Transverse colon (tissue), 4 donors: Measurements from ENCODE around the gene TOMM20. TPM values are rescaled to one million over a fixed set of nuclear protein-coding genes. Genes with fewer than 3 reads are reported as not detected.
A peak's percentile ranks its signal among the peaks of the same experiment; 100 is the strongest.

Source experiments
- DNase-seq: peaks from one replicate; pipeline ENCODE4 v3.0.0-alpha.2; 2019
- H3K27ac ChIP-seq, 4 donors: fragments of 200-600 bp; sonication (generic); 2 replicates each; pipeline ENCODE4 v1.5.1; 2016 to 2018; ENCODE audit warnings: inconsistent platforms in 4 of 4
- H3K27me3 ChIP-seq: fragments of 200-600 bp; sonication (generic); 2 replicates; pipeline ENCODE4 v1.5.1; 2017; ENCODE audit warnings: inconsistent platforms
- H3K36me3 ChIP-seq, 4 donors: fragments of 200-600 bp; sonication (generic); 2 replicates each; pipeline ENCODE4 v1.5.1; 2017 to 2019; ENCODE audit warnings: inconsistent platforms in 4 of 4
- H3K4me1 ChIP-seq, 4 donors: fragments of 200-600 bp; sonication (generic); 2 replicates each; pipeline ENCODE4 v1.5.1; 2017 to 2020; ENCODE audit warnings: inconsistent platforms in 4 of 4
- H3K4me3 ChIP-seq, 4 donors: fragments of 200-600 bp; sonication (generic); 1 replicate in 1 of 4; 2 replicates in 3 of 4; pipeline versions ENCODE4 v1.5.1 to v1.6.1; 2017 to 2019; ENCODE audit warnings: inconsistent platforms in 4 of 4
- H3K9me3 ChIP-seq, 2 donors: fragments of 200-600 bp; sonication (generic); 2 replicates each; pipeline ENCODE4 v1.5.1; 2017 to 2019; ENCODE audit warnings: inconsistent platforms in 2 of 2
- CTCF ChIP-seq, 5 experiments: fragments of 200-600 bp in 3 of 5; fragments of 450-650 bp in 2 of 5; sonication (generic) in 3 of 5; IDR thresholded peaks; 1 replicate in 2 of 5; 2 replicates in 3 of 5; pipeline ENCODE4 v1.5.1; 2016 to 2017; ENCODE audit warnings: antibody characterized with exemption in 5 of 5, inconsistent platforms in 3 of 5, mild to moderate bottlenecking in 2 of 5, moderate library complexity in 1 of 5
- EP300 ChIP-seq: sonication (generic); formaldehyde crosslinking; IDR thresholded peaks from one replicate; pipeline ENCODE4 v1.6.1; 2017; ENCODE audit warnings: antibody characterized with exemption, low read depth
- POLR2A ChIP-seq: fragments of 450-650 bp; IDR thresholded peaks from one replicate; pipeline ENCODE4 v1.6.1; 2016; ENCODE audit warnings: antibody characterized with exemption, mild to moderate bottlenecking, moderate library complexity
- POLR2AphosphoS5 ChIP-seq, 3 donors: sonication (generic); formaldehyde crosslinking; IDR thresholded peaks; one replicate each; pipeline ENCODE4 v1.6.1; 2016; ENCODE audit warnings: antibody characterized with exemption in 3 of 3
- WGBS, 2 donors: methylation state at CpG; one replicate each; pipeline ENCODE4 v1.1.5; 2018; ENCODE audit warnings: low coverage in 1 of 2; 5-methylcytosine and 5-hydroxymethylcytosine counted together
- in situ Hi-C, 4 donors: fragments of 200-750 bp; cut with MboI; loops; one replicate each; pipeline versions ENCODE4 v1.15.0 to v1.15.1; 2017; ENCODE audit warnings: low sequenced_read_pairs in 3 of 4, low pct_ligation_motif_present in 1 of 4, low pct_unique_long_range_greater_than_20kb in 1 of 4
- intact Hi-C: fragments of 100-400 bp; cut with DNase I; formaldehyde crosslinking; loops from one replicate; pipeline ENCODE4 v1.15.1; 2023; ENCODE audit warnings: low total_unique reads
- total RNA-seq, 4 donors: library from RNA; depleted of rRNA; stranded (reverse); fragments of >200 nt; gene quantifications; one replicate each; pipeline ENCODE4 v1.1.0, GENCODE V29; 2016

TOMM20 gene
- total RNA-seq, 4 donors from 2014 or later, result 16.9 to 72.9 (median 54.5) TPM

DNA sequence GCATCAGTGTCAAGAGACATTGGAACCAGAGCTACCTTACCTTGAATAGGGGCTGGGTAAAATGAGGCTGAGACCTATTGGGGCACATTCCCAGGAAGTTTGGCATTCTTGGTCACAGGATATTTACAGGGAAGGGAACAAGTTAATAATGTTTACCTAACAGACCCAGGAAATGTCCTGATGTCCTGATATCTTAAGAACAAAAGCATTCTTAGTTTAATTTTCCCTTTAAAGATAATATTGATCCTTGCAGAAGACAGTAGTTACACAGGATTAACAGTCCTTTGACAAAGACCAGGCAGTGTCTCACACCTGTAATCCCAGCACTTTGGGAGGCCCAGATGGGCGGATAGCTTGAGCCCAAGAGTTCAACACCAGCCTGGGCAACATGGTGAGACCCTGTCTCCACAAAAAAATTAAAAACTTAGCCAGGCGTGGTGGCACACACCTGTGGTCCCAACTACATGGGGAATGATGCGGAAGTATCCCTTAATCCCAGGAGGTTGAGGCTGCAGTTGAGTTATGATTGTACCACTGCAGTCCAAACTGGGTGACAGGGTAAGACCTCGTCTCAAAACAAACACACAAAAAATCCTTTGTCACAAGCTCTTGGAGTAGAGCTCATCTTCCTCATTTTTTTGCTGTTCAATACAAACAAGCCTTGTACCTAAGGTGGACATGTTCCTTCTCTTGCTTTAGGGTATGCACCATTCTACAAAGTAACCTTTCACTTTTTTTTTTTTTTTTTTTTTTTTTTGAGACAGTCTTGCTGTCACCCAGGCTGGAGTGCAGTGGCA lies 1.3 kb upstream of the TOMM20 start:
- intact Hi-C loops, result no loop called here
- Histone ChIP-seq H3K27ac (no peak overlapping the region), H3K4me1 (peaks cover 0 to 31% (median 12%) of the 10 kb centered on the region in 4 donors), H3K9me3 (no peaks in the 10 kb centered on the region), H3K4me3 (no peak overlapping the region), H3K36me3 (peaks cover 0 to 19% (median 4%) of the 10 kb centered on the region in 4 donors), H3K27me3 (no peaks in the 10 kb centered on the region)
- DNase-seq, result no peak
- in situ Hi-C loops, result no loop called here
- no peak for TF ChIP-seq POLR2AphosphoS5 (IDR thresholded peaks at IDR 0.05)
- no peak for TF ChIP-seq CTCF (IDR thresholded peaks at IDR 0.05)
- no peak for TF ChIP-seq EP300
- TF ChIP-seq POLR2A, result no peak
- WGBS, 2 donors, result 81 to 88% methylated on average over 3 to 4 of the region's 4 CpGs

DNA sequence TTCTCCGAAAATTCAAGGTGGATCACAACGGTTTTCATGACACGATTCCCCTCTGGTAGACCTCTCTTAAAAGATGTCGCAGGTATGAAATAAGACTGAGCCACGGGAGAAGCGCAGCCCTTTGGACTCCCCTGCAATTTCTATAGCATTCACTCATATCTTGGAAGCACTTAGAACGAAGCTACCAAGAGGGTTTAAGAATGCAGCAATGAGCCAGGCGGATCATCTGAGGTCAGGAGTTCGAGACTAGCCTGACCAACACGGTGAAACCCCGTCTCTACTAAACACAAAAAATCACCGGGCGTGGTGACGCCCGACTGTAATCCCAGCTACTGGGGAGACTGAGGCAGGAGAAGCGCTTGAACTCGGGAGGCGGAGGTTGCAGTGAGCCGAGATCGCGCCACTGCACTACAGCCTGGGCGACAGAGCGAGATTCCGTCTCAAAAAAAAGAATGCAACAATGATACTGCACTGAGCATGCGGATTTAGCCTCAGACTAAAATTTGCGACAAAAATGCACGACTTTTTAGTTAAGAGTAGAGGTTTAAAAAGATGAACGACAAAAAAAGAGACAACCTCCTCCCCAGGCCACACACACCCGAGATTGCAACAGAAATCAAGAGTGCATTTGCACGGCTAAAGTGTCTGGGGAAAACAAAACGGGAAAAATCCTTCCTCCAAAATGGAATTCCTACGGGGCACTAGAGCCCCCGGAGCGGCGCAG lies 743 bp downstream of the TOMM20 start:
- TF ChIP-seq EP300 (no peak), CTCF (IDR thresholded peaks at IDR 0.05) (no peak), POLR2AphosphoS5 (IDR thresholded peaks at IDR 0.05) (no peak), POLR2A (no peak)
- DNase-seq, result no peak
- in situ Hi-C loops, result no loop called here
- Histone ChIP-seq H3K27me3 (no peaks in the 10 kb centered on the region), H3K9me3 (no peaks in the 10 kb centered on the region), H3K4me1 (peaks cover 0 to 45% (median 12%) of the 10 kb centered on the region in 4 donors), H3K27ac (peak overlapping the region; percentile 87 to 95 (median 94)), H3K36me3 (no peaks in the 10 kb centered on the region), H3K4me3 (peak overlapping the region; percentile 71 to 96 (median 90))
- intact Hi-C loops, result no loop called here
- 0 to 7% methylated on average over 4 to 35 of the region's 35 CpGs for WGBS, 2 donors

GRCh38 chr1:235127203-235127602 lies 1.4 kb downstream of the TOMM20 start:
- Histone ChIP-seq H3K27ac (peak overlapping the region in 3 of 4 donors; percentile 87 to 94 (median 93)), H3K27me3 (no peaks in the 10 kb centered on the region), H3K4me3 (peak overlapping the region in 3 of 4 donors; percentile 71 to 93 (median 88)), H3K4me1 (peaks cover 0 to 52% (median 14%) of the 10 kb centered on the region in 4 donors), H3K36me3 (no peaks in the 10 kb centered on the region), H3K9me3 (no peaks in the 10 kb centered on the region)
- no peak for DNase-seq
- TF ChIP-seq POLR2AphosphoS5 (IDR thresholded peaks at IDR 0.05) (no peak), CTCF (IDR thresholded peaks at IDR 0.05) (no peak), POLR2A (no peak), EP300 (no peak)
- WGBS, 2 donors, result 7 to 12% methylated on average over 4 of the region's 4 CpGs
- in situ Hi-C loops (no loop called here), intact Hi-C loops (no loop called here)

DNA sequence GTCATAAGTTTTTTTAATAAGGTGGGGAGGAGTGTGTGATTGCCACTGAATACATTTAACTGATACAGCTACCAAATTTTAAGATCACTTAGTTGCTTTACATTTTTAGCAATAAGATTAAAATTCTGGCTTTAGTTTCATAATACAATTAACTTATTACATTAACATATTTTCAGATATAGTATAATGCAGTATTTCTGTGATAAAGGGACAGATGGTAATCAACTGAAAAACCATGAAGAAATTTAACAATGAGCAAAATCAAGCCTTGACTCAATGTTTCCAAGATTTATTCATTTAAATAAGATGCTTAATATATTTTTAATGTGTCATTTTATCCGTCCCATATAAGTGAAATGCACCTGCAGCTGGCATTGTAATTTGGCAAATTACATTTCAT lies 4.0 kb downstream of the TOMM20 start:
- TF ChIP-seq CTCF (IDR thresholded peaks at IDR 0.05) (no peak), EP300 (no peak), POLR2AphosphoS5 (IDR thresholded peaks at IDR 0.05) (no peak), POLR2A (no peak)
- H3K9me3 ChIP-seq, result no peaks in the 10 kb centered on the region
- H3K4me1 ChIP-seq, result peaks cover 0 to 52% (median 15%) of the 10 kb centered on the region in 4 donors
- in situ Hi-C loops, result loop anchor here in 2 of 4 donors (25.0 kb wide), 1 partner anchor 288 kb away; no protein-coding TSS in a partner anchor
- no peaks in the 10 kb centered on the region for H3K27me3 ChIP-seq
- DNase-seq, result no peak
- H3K4me3 ChIP-seq, result no peak overlapping the region
- H3K36me3 ChIP-seq, result peaks cover 0 to 19% (median 7%) of the 10 kb centered on the region in 4 donors
- H3K27ac ChIP-seq, result no peak overlapping the region
- WGBS, 2 donors, result 61 to 73% methylated on average over 1 of the region's 1 CpG
- intact Hi-C loops, result no loop called here
